CD4-positive, alpha-beta memory T cell (primary cell): ENCODE measurements around the gene EXOC4. TPM values are rescaled to one million over a fixed set of nuclear protein-coding genes. Genes with fewer than 3 reads are reported as not detected.

Experiments used
- CTCF ChIA-PET: fragments of 350-600 bp; sonication (Branson Sonifier 250); formaldehyde crosslinking; loops from one replicate; lab custom pipeline; 2021; ENCODE audit warnings: inconsistent platforms; ENCODE audit not compliant: partially characterized antibody; lab: Charles Lee
- POLR2A ChIA-PET: fragments of 350-600 bp; sonication (Branson Sonifier 250); formaldehyde crosslinking; loops from one replicate; lab custom pipeline; 2021; ENCODE audit not compliant: partially characterized antibody; lab: Charles Lee
- DNase-seq, 5 donors: peaks; one replicate each; pipeline versions ENCODE4 v3.0.0 to v3.0.0-alpha.2; 2020 to 2022; ENCODE audit warnings: mixed read lengths in 1 of 5
- H3K27ac ChIP-seq: one replicate; pipeline ENCODE4 v1.7.0; 2013; ENCODE audit warnings: low read depth, low read length
- H3K27me3 ChIP-seq: 2 replicates; pipeline ENCODE4 v1.7.0; 2013; ENCODE audit warnings: mild to moderate bottlenecking, low read length, moderate library complexity; ENCODE audit not compliant: insufficient read depth
- H3K36me3 ChIP-seq: 2 replicates; pipeline ENCODE4 v1.7.0; 2013; ENCODE audit warnings: mild to moderate bottlenecking, low read length, moderate library complexity; ENCODE audit not compliant: insufficient read depth
- H3K4me1 ChIP-seq: 2 replicates; pipeline ENCODE4 v1.7.0; 2013; ENCODE audit warnings: mild to moderate bottlenecking, low read length, moderate library complexity; ENCODE audit not compliant: insufficient read depth
- H3K4me3 ChIP-seq, 2 donors: one replicate each; pipeline ENCODE4 v1.7.0; 2013; ENCODE audit warnings: low read length in 2 of 2, mild to moderate bottlenecking in 1 of 2
- H3K9me3 ChIP-seq, 2 donors: one replicate each; pipeline ENCODE4 v1.7.0; 2013; ENCODE audit warnings: low read length in 2 of 2, control low read depth in 1 of 2; ENCODE audit not compliant: control insufficient read depth in 1 of 2
- H3K27ac Mint-ChIP-seq, 7 donors: one replicate each; pipeline ENCODE4 v1.8.0; 2020 to 2021; ENCODE audit warnings: mixed read lengths in 7 of 7, mild to moderate bottlenecking in 6 of 7, inconsistent platforms in 3 of 7, moderate library complexity in 3 of 7
- H3K27me3 Mint-ChIP-seq, 2 donors: one replicate each; pipeline ENCODE4 v1.8.0; 2020 to 2021; ENCODE audit warnings: mixed read lengths in 2 of 2
- H3K36me3 Mint-ChIP-seq, 2 donors: one replicate each; pipeline ENCODE4 v1.8.0; 2020 to 2021; ENCODE audit warnings: mixed read lengths in 2 of 2, inconsistent platforms in 1 of 2, mild to moderate bottlenecking in 1 of 2
- H3K4me1 Mint-ChIP-seq, 4 donors: one replicate each; pipeline ENCODE4 v1.8.0; 2020 to 2021; ENCODE audit warnings: mixed read lengths in 4 of 4, mild to moderate bottlenecking in 1 of 4
- H3K4me3 Mint-ChIP-seq, 8 donors: one replicate each; pipeline ENCODE4 v1.8.0; 2020 to 2021; ENCODE audit warnings: mixed read lengths in 8 of 8, mild to moderate bottlenecking in 7 of 8, moderate library complexity in 6 of 8, inconsistent platforms in 3 of 8
- H3K9me3 Mint-ChIP-seq, 8 donors: one replicate each; pipeline ENCODE4 v1.8.0; 2020 to 2021; ENCODE audit warnings: mixed read lengths in 8 of 8, mild to moderate bottlenecking in 5 of 8, inconsistent platforms in 3 of 8, moderate library complexity in 1 of 8
- intact Hi-C: fragments of 100-400 bp; cut with micrococcal nuclease; formaldehyde crosslinking; loops from one replicate; pipeline ENCODE4 v1.15.1; 2023
- polyA plus RNA-seq, 2 donors: library from polyadenylated mRNA; unstranded; fragments of 300-500 nt; fragmentation: Illumina TruSeq; gene quantifications; one replicate each; pipeline ENCODE4 v1.2.3, GENCODE V29; 2021
- total RNA-seq, 2 experiments: library from RNA; stranded (reverse); gene quantifications; one replicate each; pipeline ENCODE4 v1.2.3, GENCODE V29; 2021

EXOC4 gene
- total and polyA plus RNA-seq, 4 experiments from 2014 or later: 33.8 to 81.2 (median 58.1) TPM

GRCh38 chr7:133290041-133290440, 37.2 kb downstream of the EXOC4 start:
- Histone ChIP-seq H3K36me3 (peaks cover 6% of the 10 kb centered on the region), H3K9me3 (no peaks in the 10 kb centered on the region), H3K27me3 (no peaks in the 10 kb centered on the region), H3K4me1 (peaks cover 5% of the 10 kb centered on the region), H3K27ac (no peak overlapping the region), H3K4me3 (no peak overlapping the region)
- Mint-ChIP-seq H3K27me3 (no peaks in the 10 kb centered on the region), H3K4me3 (no peak overlapping the region), H3K9me3 (no peaks in the 10 kb centered on the region), H3K36me3 (peaks cover 52 to 57% of the 10 kb centered on the region in 2 donors), H3K27ac (no peak overlapping the region), H3K4me1 (peaks cover 11 to 40% (median 28%) of the 10 kb centered on the region in 4 donors)
- intact Hi-C loops: no loop called here
- CTCF ChIA-PET: no interaction called here
- no peak for DNase-seq
- POLR2A ChIA-PET: no interaction called here

GRCh38 chr7:133290676-133291333, 37.9 kb downstream of the EXOC4 start:
- Histone ChIP-seq H3K27ac (no peak overlapping the region), H3K36me3 (peaks cover 6% of the 10 kb centered on the region), H3K4me3 (no peak overlapping the region), H3K9me3 (no peaks in the 10 kb centered on the region), H3K4me1 (peaks cover 5% of the 10 kb centered on the region), H3K27me3 (no peaks in the 10 kb centered on the region)
- H3K36me3 Mint-ChIP-seq: peaks cover 53 to 62% of the 10 kb centered on the region in 2 donors
- no peak for DNase-seq
- H3K9me3 Mint-ChIP-seq: no peaks in the 10 kb centered on the region
- H3K4me3 Mint-ChIP-seq: peak overlapping the region in 7 of 8 donors; percentile 1 to 78 (median 55)
- H3K4me1 Mint-ChIP-seq: peaks cover 11 to 39% (median 26%) of the 10 kb centered on the region in 4 donors
- ChIA-PET POLR2A (no interaction called here), CTCF (no interaction called here)
- intact Hi-C loops: no loop called here
- no peaks in the 10 kb centered on the region for H3K27me3 Mint-ChIP-seq
- H3K27ac Mint-ChIP-seq: peak overlapping the region in 4 of 7 donors; percentile 39 to 85 (median 72)

DNA sequence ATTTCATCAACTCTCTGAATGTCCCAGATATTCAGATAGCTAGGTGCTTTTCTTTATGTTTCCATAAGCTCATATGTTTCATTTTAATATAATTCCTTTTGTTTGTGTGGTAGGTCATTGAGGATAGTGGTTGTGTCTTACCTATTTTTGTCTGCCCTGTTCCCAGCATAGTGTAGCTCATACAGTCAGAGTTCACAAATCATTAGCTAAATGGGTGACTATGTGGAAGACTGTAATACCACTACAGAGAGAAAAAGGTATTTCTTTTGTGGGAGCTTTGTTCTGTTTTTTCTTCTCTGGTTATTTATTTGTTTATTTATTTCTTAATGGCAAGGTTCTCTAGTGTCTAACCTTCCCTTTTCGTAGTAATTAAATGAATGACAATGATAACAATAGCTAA, 39.8 kb downstream of the EXOC4 start:
- peaks cover 51 to 58% of the 10 kb centered on the region in 2 donors for H3K36me3 Mint-ChIP-seq
- H3K4me1 ChIP-seq: peaks cover 5% of the 10 kb centered on the region

GRCh38 chr7:133293384-133294160, 40.7 kb downstream of the EXOC4 start:
- Mint-ChIP-seq H3K27ac (no peak overlapping the region), H3K4me3 (no peak overlapping the region), H3K36me3 (peaks cover 43 to 50% of the 10 kb centered on the region in 2 donors), H3K9me3 (no peaks in the 10 kb centered on the region), H3K27me3 (no peaks in the 10 kb centered on the region), H3K4me1 (peaks cover 10 to 41% (median 25%) of the 10 kb centered on the region in 4 donors)
- no peaks in the 10 kb centered on the region for H3K9me3 ChIP-seq
- H3K4me3 ChIP-seq: no peak overlapping the region
- no peaks in the 10 kb centered on the region for H3K27me3 ChIP-seq
- H3K4me1 ChIP-seq: peaks cover 5% of the 10 kb centered on the region
- H3K27ac ChIP-seq: no peak overlapping the region
- intact Hi-C loops: no loop called here
- ChIA-PET CTCF (interaction anchor here (0.7 to 1.3 kb wide), 3 partner anchors 10 to 23 kb away, joined by 3 read pairs; no protein-coding TSS in a partner anchor), POLR2A (no interaction called here)
- H3K36me3 ChIP-seq: peaks cover 6% of the 10 kb centered on the region
- DNase-seq: no peak

More for the DNA sequence above, 39.8 kb downstream of the EXOC4 start:
- Histone ChIP-seq H3K9me3 (no peaks in the 10 kb centered on the region), H3K36me3 (peaks cover 6% of the 10 kb centered on the region), H3K4me3 (no peak overlapping the region), H3K27me3 (no peaks in the 10 kb centered on the region), H3K27ac (no peak overlapping the region)
- Mint-ChIP-seq H3K9me3 (no peaks in the 10 kb centered on the region), H3K4me3 (no peak overlapping the region), H3K27me3 (no peaks in the 10 kb centered on the region), H3K27ac (no peak overlapping the region), H3K4me1 (peaks cover 11 to 35% (median 26%) of the 10 kb centered on the region in 4 donors)
- POLR2A ChIA-PET: no interaction called here
- CTCF ChIA-PET: interaction anchor here (0.9 to 1.3 kb wide), 3 partner anchors 10 to 22 kb away, joined by 3 read pairs; no protein-coding TSS in a partner anchor
- intact Hi-C loops: no loop called here
- no peak for DNase-seq

DNA sequence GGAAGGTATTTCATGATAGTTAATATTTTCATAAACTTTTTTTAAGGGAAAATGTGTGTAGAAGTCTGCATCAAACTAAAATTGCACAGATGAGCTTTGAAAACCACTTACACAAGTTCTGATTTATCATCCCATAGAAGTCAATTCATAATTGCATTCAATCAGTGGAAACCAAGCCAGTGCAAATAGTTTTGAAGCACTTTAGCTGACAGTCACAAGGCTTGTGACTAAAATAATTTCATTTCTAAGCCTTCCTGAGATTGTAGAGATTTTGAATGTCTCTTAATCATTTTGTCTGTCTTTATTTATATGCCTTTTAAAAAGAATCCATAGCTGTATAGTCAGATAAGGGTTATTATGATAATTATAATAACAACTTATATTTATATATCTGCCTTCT, 41.4 kb downstream of the EXOC4 start:
- Histone ChIP-seq H3K9me3 (no peaks in the 10 kb centered on the region), H3K4me1 (peaks cover 5% of the 10 kb centered on the region), H3K27ac (no peak overlapping the region), H3K27me3 (no peaks in the 10 kb centered on the region), H3K36me3 (peaks cover 6% of the 10 kb centered on the region), H3K4me3 (no peak overlapping the region)
- H3K27ac Mint-ChIP-seq: no peak overlapping the region
- H3K36me3 Mint-ChIP-seq: peaks cover 37 to 43% of the 10 kb centered on the region in 2 donors
- intact Hi-C loops: no loop called here
- CTCF ChIA-PET: interaction anchor here (0.7 kb wide), 1 partner anchor 15 kb away, joined by 3 read pairs; no protein-coding TSS in a partner anchor
- H3K9me3 Mint-ChIP-seq: no peaks in the 10 kb centered on the region
- DNase-seq: no peak
- POLR2A ChIA-PET: no interaction called here
- H3K4me1 Mint-ChIP-seq: peaks cover 10 to 38% (median 26%) of the 10 kb centered on the region in 4 donors
- H3K27me3 Mint-ChIP-seq: no peaks in the 10 kb centered on the region
- no peak overlapping the region for H3K4me3 Mint-ChIP-seq

- H3K4me1 ChIP-seq: peaks cover 5% of the 10 kb centered on the region
- no peaks in the 10 kb centered on the region for H3K27me3 ChIP-seq
- H3K27ac ChIP-seq: no peak overlapping the region
- ChIA-PET POLR2A (no interaction called here), CTCF (no interaction called here)
- Mint-ChIP-seq H3K36me3 (peaks cover 31 to 34% of the 10 kb centered on the region in 2 donors), H3K4me3 (no peak overlapping the region), H3K9me3 (no peaks in the 10 kb centered on the region), H3K27ac (no peak overlapping the region), H3K4me1 (peaks cover 13 to 34% (median 23%) of the 10 kb centered on the region in 4 donors), H3K27me3 (no peaks in the 10 kb centered on the region)
- no peak for DNase-seq
- no peaks in the 10 kb centered on the region for H3K9me3 ChIP-seq
- H3K36me3 ChIP-seq: no peaks in the 10 kb centered on the region
- intact Hi-C loops: no loop called here
- H3K4me3 ChIP-seq: no peak overlapping the region
These were observed 42.6 kb downstream of the EXOC4 start for GRCh38 chr7:133295484-133295883.

GRCh38 chr7:133297093-133297492, 44.2 kb downstream of the EXOC4 start:
- Histone ChIP-seq H3K9me3 (no peaks in the 10 kb centered on the region), H3K36me3 (no peaks in the 10 kb centered on the region), H3K4me3 (no peak overlapping the region), H3K27ac (no peak overlapping the region), H3K4me1 (no peaks in the 10 kb centered on the region), H3K27me3 (no peaks in the 10 kb centered on the region)
- CTCF ChIA-PET: no interaction called here
- Mint-ChIP-seq H3K4me1 (peaks cover 10 to 25% (median 15%) of the 10 kb centered on the region in 4 donors), H3K9me3 (no peaks in the 10 kb centered on the region), H3K27me3 (no peaks in the 10 kb centered on the region), H3K4me3 (no peak overlapping the region), H3K27ac (no peak overlapping the region), H3K36me3 (peaks cover 24 to 26% of the 10 kb centered on the region in 2 donors)
- intact Hi-C loops: no loop called here
- POLR2A ChIA-PET: no interaction called here
- no peak for DNase-seq
